ENCODE data around the gene SLC25A45. TPM values are rescaled to one million over a fixed set of nuclear protein-coding genes. Genes with fewer than 3 reads are reported as not detected.

SLC25A45 gene
- total RNA-seq, 3 donors from 2014 or later (not counting 1 experiment from before 2014, with no cell fraction given): 50.9 to 61.1 (median 61.0) TPM

GRCh38 chr11:65399249-65399648 lies 16.8 kb upstream of the SLC25A45 start:
- no peak overlapping the region for H3K4me3 ChIP-seq (ENCODE audit: low read length)
- H3K27ac Mint-ChIP-seq: no peak overlapping the region
- H3K9me3 Mint-ChIP-seq: no peaks in the 10 kb centered on the region

GRCh38 chr11:65398362-65398910 lies 16.0 kb upstream of the SLC25A45 start:
- H3K27me3 ChIP-seq (ENCODE audit: control insufficient read depth, insufficient read depth, low read length): no peaks in the 10 kb centered on the region
- Mint-ChIP-seq H3K4me1 (peaks cover 0 to 4% of the 10 kb centered on the region in 2 donors), H3K27ac (peak overlapping the region in 1 of 2 donors; percentile 36), H3K27me3 (ENCODE audit: low read depth in 2 of 2) (no peaks in the 10 kb centered on the region), H3K9me3 (no peaks in the 10 kb centered on the region), H3K36me3 (peaks cover 6% of the 10 kb centered on the region), H3K4me3 (no peak overlapping the region)
- intact Hi-C loops (cut with micrococcal nuclease): no loop called here
- no peak for TF ChIP-seq CTCF (IDR thresholded peaks at IDR 0.05)
- peaks cover 2% of the 10 kb centered on the region for H3K4me1 ChIP-seq (ENCODE audit: control insufficient read depth, insufficient read depth, low read length)
- DNase-seq (no peak), ATAC-seq (no peak)
- 91% methylated on average over 16 of the region's 16 CpGs for WGBS (ENCODE audit: insufficient coverage)
- no peak overlapping the region for H3K27ac ChIP-seq (ENCODE audit: low read length)
- H3K36me3 ChIP-seq (ENCODE audit: control insufficient read depth, insufficient read depth, low read length): peaks cover 49% of the 10 kb centered on the region
- no peak overlapping the region for H3K4me3 ChIP-seq (ENCODE audit: low read length)
- no peaks in the 10 kb centered on the region for H3K9me3 ChIP-seq (ENCODE audit: control insufficient read depth, insufficient read depth, low read length)

More at GRCh38 chr11:65399249-65399648, 16.8 kb upstream of the SLC25A45 start:
- H3K36me3 Mint-ChIP-seq: peaks cover 6% of the 10 kb centered on the region
- no peaks in the 10 kb centered on the region for H3K27me3 ChIP-seq (ENCODE audit: control insufficient read depth, insufficient read depth, low read length)
- no peak for TF ChIP-seq CTCF (IDR thresholded peaks at IDR 0.05)
- H3K36me3 ChIP-seq (ENCODE audit: control insufficient read depth, insufficient read depth, low read length): peaks cover 48% of the 10 kb centered on the region
- 96% methylated on average over 13 of the region's 13 CpGs for WGBS (ENCODE audit: insufficient coverage)
- H3K27me3 Mint-ChIP-seq (ENCODE audit: low read depth in 2 of 2): no peaks in the 10 kb centered on the region
- intact Hi-C loops (cut with micrococcal nuclease): no loop called here
- ATAC-seq: no peak
- peaks cover 0 to 4% of the 10 kb centered on the region in 2 donors for H3K4me1 Mint-ChIP-seq
- H3K4me3 Mint-ChIP-seq: no peak overlapping the region
- H3K4me1 ChIP-seq (ENCODE audit: control insufficient read depth, insufficient read depth, low read length): peaks cover 9% of the 10 kb centered on the region
- H3K9me3 ChIP-seq (ENCODE audit: control insufficient read depth, insufficient read depth, low read length): no peaks in the 10 kb centered on the region
- no peak for DNase-seq
- no peak overlapping the region for H3K27ac ChIP-seq (ENCODE audit: low read length)

DNA sequence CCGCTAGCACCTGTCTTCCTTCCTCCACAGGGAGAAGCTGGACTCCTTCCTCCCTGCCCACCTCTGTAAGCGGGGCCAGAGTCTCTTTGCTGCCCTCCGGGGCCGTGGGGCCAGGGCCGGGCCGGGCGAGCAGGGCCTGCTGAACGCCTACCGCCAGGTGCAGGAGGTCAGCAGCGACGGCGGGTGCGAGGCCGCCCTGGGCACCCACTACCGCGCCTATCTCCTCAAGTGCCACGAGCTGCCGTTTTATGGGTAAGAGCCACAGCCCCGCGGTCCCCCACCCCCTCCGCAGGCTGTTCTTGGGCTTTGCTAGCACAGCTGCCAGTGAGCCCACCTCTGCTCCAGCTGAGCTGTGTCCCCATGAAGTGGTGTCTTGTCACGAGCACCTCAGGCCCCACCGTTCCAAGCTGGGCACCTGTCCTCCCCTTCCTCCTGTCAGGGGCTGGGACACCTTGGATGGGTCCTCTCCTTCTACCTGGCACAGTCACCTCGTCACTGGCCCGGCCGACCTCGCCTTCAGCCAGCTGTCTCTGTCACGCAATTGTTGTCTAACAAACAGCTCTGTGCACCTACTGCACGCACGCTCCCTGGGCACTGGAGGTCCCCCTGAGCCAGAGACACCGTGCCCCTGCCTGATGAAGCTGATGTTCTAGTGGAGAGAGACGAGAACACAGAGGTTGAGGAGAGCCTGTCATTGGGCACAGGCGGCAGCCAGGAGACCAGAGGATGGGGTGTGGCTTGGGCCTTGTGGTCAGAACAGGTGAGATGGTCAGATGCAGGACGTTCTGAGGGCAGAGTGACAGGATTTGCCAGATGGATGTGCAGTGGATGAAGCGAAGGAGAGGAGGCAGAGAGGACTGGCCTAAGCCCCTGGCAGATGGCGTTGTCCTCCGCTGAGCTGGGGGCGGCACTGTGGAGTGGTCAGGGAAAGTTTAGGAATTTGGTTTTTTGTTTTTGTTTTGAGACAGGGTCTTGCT lies 14.6 kb upstream of the SLC25A45 start:
- Histone ChIP-seq H3K27me3 (ENCODE audit: control insufficient read depth, insufficient read depth, low read length) (no peaks in the 10 kb centered on the region), H3K4me3 (ENCODE audit: low read length) (no peak overlapping the region), H3K4me1 (ENCODE audit: control insufficient read depth, insufficient read depth, low read length) (no peaks in the 10 kb centered on the region), H3K27ac (ENCODE audit: low read length) (no peak overlapping the region), H3K36me3 (ENCODE audit: control insufficient read depth, insufficient read depth, low read length) (peaks cover 53% of the 10 kb centered on the region), H3K9me3 (ENCODE audit: control insufficient read depth, insufficient read depth, low read length) (no peaks in the 10 kb centered on the region)
- DNase-seq (no peak), ATAC-seq (peak in 1 of 3 donors; percentile 28)
- intact Hi-C loops (cut with micrococcal nuclease): no loop called here
- H3K27me3 Mint-ChIP-seq (ENCODE audit: low read depth in 2 of 2): no peaks in the 10 kb centered on the region
- H3K4me3 Mint-ChIP-seq: no peak overlapping the region
- H3K36me3 Mint-ChIP-seq: no peaks in the 10 kb centered on the region
- peaks cover under 1 to 10% of the 10 kb centered on the region in 2 donors for H3K4me1 Mint-ChIP-seq
- H3K27ac Mint-ChIP-seq: peak overlapping the region in 1 of 2 donors; percentile 15
- TF ChIP-seq CTCF (IDR thresholded peaks at IDR 0.05): no peak
- no peaks in the 10 kb centered on the region for H3K9me3 Mint-ChIP-seq
- WGBS (ENCODE audit: insufficient coverage): 93% methylated on average over 38 of the region's 38 CpGs
